A204.1 (cell line): ENCODE data around the gene PLEKHA5.

Experiments used
- FAIRE-seq: peaks from 2 replicates; lab custom pipeline; 2012; peaks lifted over from hg19 to GRCh38; lab: Jason Lieb, UNC

PLEKHA5 gene

GRCh38 chr12:19234981-19235871 lies 105.7 kb downstream of the PLEKHA5 start:
- no peak for FAIRE-seq

GRCh38 chr12:19236656-19237055 lies 107.1 kb downstream of the PLEKHA5 start:
- no peak for FAIRE-seq

DNA sequence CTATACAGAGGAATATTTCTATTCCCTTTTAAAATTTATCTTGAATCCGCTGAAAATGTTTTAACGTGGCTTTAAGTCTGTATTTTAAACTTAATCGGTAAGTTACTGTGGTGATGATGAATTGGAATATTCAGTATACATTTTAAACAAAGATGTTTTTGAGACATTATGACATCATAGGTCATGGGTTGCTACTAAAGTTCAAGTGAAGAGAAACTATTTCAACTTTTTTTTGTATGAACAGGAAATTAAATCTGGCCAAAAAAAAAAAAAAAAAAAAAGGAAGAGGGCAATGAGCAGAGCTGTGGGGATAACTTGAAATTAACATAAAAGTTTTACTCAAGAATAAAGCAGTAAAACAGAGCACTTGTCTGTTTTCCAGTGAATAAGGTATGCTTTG lies 109.0 kb downstream of the PLEKHA5 start:
- FAIRE-seq = no peak

- FAIRE-seq = no peak
Observed at GRCh38 chr12:19239102-19239501, 109.6 kb downstream of the PLEKHA5 start.

DNA sequence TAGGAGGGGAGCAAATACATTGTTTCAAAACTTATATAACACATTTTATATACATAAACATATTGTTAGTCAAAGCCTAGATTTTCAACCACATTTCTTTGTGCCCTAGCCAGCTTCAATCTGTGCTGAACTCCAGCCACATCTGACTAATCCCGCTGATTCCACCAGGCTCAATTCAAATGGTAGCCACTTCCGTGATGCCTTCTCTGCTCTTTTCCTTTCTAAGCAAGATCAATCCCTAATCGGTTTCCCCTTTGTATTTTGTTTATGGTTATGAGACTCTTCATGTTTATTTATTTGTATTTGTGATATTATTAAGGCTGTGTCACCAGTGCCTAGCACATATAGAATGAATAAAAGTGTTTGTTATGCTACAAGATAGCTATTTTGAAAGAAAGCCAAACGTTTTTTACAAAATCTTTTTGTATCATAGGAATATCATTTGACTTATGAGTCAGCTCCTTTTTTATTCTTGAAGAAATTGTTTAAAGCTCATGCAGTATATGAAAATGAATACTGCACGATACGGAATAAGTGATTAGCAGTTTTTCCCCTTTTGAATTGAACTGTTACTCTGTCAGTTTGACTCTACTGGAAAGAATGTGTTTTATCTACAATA lies 110.2 kb downstream of the PLEKHA5 start:
- no peak for FAIRE-seq

DNA sequence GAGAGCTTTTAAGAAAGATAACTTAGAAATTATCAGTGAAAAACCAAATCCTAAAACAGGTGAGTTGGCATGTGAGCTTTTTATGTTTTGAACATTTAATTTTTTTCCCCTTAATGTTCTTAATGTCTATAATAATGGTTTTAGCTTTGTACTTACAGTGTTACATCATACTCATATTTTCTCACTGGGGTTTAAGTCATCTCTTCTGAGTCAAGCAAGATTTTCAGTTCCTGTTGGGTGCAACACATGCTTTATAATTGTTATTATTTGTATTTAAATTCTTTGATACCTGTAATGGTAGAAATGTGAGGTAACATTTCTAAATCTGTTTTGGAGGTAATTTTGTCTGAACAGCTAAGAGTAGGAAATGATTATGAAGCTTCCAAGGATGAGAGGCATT lies 113.0 kb downstream of the PLEKHA5 start:
- FAIRE-seq = no peak

- FAIRE-seq = no peak
Observed at GRCh38 chr12:19243551-19243950, 114.0 kb downstream of the PLEKHA5 start.

DNA sequence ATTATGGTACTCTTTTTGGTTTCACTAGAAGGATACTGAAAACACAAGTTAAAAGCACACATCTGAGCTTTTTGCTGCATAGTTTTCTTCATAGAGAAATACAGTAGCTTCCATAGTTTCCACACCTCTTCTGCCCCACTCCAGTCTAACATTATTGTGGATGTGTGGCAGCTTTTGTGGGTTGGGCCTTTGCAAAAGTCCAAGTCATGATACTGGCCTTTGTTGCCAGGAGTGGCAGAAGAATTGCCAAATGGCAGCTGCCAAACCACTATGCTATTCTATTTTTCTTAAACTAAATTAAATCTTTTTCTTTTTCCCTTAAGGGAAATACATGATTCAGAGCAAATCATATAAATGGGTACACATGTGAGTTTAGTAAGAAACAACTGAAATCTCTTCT lies 114.8 kb downstream of the PLEKHA5 start:
- no peak for FAIRE-seq

- no peak for FAIRE-seq
Observed at GRCh38 chr12:19245106-19245505, 115.6 kb downstream of the PLEKHA5 start.

DNA sequence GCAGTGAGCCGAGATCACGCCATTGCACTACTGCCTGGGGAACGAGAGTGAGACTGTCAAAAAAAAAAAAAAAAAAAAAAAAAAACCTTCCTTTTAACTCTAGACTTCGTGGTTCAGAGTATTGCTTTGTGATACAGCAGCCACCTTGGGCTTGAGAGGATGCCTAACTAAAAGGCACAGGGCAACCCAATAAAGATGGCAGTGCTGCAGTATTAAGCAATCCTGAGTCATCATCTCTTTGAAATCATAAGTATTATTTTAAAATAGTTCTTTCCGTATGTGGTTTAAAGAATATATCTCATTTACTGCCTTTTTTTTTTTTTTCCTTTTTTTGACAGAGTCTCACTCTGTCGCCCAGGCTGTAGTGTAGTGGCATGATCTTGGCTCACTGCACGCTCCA lies 116.1 kb downstream of the PLEKHA5 start:
- no peak for FAIRE-seq

GRCh38 chr12:19246933-19247332 lies 117.4 kb downstream of the PLEKHA5 start:
- FAIRE-seq = no peak

GRCh38 chr12:19248929-19249602 lies 119.5 kb downstream of the PLEKHA5 start:
- no peak for FAIRE-seq

DNA sequence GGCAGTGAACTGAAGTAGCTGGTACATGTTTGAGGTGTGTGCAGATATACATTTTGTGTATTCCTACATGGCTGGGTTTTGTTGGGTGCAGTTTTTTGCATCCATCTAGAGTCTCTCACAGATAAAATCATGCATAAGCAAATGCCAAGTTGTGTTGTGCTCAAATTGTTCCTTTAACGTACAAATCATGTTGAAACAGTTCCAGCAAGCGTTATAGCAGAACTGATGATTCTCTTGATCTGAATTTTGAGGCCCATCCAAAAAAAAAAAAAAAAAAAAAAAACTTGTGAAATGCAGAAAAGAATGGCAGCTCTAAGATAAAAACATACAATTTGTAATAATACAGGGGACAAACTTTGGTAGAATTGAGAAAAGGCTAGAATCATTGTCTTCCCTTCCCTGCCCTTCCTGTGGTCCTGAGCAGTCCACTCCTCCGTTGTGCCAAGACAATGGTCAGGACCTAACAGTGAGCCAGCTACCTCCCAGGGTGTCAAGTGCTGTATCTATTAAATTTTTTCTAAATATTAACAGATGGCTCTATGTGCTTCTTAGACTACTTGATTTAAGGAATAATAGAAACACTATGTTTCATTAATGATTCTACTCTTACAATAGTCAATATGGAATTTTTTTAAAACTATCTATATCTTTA lies 122.1 kb downstream of the PLEKHA5 start:
- no peak for FAIRE-seq

DNA sequence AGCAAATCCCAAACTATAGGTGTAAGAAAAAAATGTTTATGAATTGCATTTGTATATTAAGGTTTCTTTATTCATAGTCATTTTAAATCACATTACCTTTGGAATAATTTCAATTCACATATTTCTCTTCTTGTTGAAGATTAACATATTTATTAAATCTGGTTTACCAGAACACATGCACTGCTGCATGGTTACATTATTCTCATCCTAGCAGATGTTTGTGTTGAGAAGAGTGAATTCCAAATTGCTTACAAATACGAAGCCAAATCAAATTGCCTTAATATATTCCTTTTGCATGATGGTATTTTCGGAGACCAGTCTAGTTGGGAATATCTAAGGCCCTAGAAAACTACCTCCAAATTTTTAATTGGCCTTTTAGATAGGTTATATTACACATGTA lies 130.6 kb downstream of the PLEKHA5 start:
- FAIRE-seq = no peak

GRCh38 chr12:19261773-19262172 lies 132.2 kb downstream of the PLEKHA5 start:
- FAIRE-seq = no peak

DNA sequence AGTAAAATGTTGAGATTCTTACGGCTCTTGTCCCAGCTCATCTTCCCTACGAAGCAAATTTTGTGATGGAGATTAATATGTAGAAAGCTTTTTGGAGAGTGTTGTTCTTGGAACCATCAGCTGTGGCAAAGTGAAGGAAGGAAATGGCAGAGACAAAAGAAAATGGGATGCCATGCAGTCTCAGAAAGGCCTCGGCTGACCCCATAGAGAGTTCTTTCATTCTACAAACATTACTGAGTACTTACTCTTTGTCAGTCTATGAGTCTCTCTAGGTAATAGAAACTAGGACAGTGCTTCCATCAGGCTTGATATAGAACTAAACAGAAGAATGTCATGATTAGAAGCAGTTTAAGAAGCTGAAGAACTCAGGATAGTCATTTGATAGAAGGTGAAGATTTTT lies 134.1 kb downstream of the PLEKHA5 start:
- FAIRE-seq = no peak

DNA sequence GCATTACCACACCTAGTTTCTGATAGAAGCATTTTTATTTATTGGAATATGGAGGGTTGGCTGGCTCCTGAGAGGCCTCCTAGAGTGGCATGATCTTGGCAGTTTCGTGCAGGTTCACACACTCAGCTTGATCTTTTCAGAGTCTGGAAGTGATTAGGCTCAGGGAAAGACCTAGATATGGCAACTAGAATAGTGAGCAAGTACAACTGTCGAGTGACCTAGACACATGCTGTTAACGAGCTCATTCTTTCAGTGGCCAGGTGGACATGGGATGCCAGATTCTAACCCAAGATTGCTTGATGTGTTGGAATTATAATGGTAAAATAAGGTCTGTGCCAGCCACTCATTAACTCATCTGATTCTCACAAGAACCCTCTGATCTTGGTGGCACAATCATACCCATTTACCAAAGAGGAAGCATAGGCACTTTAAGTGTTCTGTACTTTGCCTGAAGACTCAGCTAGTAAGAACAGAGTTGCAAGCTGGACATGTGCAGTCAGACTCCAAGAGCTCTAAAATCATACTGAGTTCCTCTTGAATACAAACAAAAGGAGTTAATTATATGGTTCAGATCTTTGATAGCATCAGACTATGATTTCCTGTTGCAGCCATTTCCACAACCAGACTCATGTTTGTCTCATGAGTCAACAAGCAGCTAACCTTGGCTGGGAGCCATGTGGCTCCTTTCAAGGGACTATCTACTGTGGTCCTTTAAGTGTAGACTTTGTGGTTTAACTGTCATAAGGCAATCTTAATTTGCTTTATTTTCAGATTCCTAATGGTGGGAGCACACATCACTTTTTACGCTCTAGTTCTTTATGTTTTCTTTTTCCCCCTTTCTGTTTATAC lies 144.2 kb downstream of the PLEKHA5 start:
- no peak for FAIRE-seq

- no peak for FAIRE-seq
Observed at GRCh38 chr12:19276767-19277166, 147.2 kb downstream of the PLEKHA5 start.

DNA sequence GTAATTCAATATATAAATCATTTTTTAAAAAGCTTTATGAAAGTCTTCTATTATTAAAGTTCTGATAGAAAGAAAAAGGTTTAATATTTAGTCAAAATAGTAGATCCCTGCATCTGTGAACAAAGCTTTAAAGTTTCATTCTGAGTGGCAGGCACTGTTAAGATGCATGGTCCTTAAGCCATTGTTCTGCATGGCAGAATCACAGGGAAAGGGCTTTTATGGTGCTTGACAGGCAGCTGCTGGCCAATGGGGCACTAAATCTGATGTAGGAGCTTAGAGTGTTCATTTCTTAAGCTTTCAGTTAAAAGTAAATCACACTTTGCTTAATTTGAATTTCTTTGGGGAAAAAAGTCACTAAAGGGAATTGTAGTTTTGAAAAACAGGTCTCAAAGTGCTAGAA lies 148.2 kb downstream of the PLEKHA5 start:
- FAIRE-seq = no peak

GRCh38 chr12:19278407-19278806 lies 148.9 kb downstream of the PLEKHA5 start:
- FAIRE-seq = no peak

- no peak for FAIRE-seq
Observed at GRCh38 chr12:19282133-19282699, 152.7 kb downstream of the PLEKHA5 start.
